Myocyte (in vitro differentiated cells): ENCODE results near the gene CENPU. TPM values are rescaled to one million over a fixed set of nuclear protein-coding genes. Genes with fewer than 3 reads are reported as not detected.
A peak's percentile ranks its signal among the peaks of the same experiment; 100 is the strongest.
"Not testable (repeated sequence)": the region's sequence is repeated elsewhere in the genome, so short reads cannot be mapped to it uniquely, and the experiment has no call there.

ENCODE experiments used
- DNase-seq: peaks from one replicate; pipeline ENCODE4 v3.0.0-alpha.2; 2012; ENCODE audit warnings: low read depth
- total RNA-seq: library from RNA; depleted of rRNA; stranded (reverse); fragments of >200 nt; gene quantifications from 2 replicates; pipeline ENCODE4 v1.2.3, GENCODE V29; 2014

Gene CENPU
- total RNA-seq, 1 donor from 2014 or later, result 18.1 TPM

GRCh38 chr4:184752496-184753275 is 18.8 kb upstream of the CENPU start:
- peak; percentile 87 for DNase-seq

DNA sequence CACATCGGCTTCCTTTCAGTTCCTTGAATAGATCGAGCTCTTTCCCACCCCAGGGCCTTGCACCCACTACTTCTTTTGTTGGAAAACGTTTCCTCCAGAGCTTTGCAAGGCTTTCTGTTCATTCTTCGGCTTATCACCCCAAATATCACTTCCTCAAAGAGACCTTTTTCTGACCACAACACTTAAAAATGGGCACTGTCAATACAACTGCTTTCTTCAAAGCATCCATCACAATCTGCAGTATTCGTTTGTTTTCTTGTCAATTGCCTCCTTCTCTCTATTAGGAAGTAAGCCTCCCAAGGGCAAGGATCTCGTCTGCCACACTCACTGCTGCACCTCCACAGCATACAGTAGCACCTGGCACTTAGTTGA is 17.7 kb upstream of the CENPU start:
- no peak for DNase-seq

DNA sequence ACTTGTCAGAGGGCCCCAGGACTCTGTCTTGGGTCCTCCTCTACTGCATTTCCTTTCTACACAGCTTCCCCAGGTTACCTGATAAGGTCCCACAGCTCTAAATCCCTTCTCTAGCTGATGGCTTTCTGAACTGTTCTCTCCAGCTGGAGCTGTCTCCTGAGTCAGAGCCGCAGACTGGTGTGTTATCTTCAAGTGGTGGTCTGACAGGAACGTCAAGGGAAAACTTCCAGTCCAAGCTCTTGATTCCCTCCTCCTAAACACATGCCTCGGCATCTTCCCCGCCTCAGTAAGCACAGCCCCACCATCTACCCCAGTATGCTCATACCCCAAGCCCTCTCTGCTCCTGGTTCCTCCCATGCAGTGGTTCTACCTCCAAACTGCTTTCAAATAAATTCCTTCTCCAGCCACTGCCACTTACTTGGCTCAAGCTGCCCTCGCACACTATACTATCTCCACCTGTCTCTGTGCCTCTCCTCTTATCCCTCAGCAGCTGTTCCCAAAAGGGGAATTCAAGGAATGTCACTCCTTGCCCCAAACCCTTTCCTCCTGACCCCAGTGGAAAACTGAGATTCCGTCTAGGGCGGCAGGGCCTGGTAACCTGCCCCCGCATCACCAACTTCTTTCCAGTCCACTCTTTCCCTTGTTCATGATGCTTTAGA is 17.2 kb upstream of the CENPU start:
- DNase-seq, result peak; percentile 98

GRCh38 chr4:184748251-184748652 is 14.4 kb upstream of the CENPU start:
- peak; percentile 97 for DNase-seq

GRCh38 chr4:184747034-184747830 is 13.3 kb upstream of the CENPU start:
- peak; percentile 78 for DNase-seq

- peak; percentile 93 for DNase-seq
These were observed 12.2 kb upstream of the CENPU start for GRCh38 chr4:184745831-184746795.

- no peak for DNase-seq
These were observed 10.3 kb upstream of the CENPU start for GRCh38 chr4:184744236-184744635.

DNA sequence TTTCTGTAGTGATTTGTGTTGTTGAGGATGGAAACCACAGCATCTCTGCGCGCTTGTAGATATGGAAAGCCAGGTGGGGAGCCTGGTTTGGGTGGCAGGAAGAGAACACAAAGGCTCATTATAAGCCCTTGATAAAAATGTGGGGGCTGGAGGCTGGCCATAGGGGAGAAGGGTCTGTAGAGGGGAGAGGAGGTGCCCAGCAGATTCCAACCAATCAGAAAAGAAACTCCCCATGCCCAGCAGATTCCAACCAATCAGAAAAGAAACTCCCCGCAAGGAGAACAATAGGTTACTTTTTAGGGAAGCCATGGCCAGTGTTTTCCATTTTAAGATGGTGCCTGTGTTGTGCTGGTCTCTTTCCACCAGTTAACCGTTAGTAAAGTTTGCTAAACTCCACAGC is 9.8 kb upstream of the CENPU start:
- DNase-seq, result peak; percentile 17

DNA sequence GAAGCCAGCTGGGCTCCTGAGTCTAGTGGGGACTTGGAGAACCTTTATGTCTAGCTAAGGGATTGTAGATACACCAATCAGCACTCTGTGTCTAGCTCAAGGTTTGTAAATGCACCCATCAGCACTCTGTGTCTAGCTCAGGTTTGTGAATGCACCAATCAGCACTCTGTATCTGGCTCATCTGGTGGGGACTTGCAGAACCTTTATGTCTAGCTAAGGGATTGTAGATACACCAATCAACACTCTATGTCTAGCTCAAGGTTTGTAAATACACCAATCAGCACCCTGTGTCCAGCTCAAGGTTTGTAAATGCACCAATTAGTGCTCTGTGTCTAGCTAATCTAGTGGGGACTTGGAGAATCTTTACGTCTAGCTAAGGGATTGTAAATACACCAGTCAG is 7.8 kb upstream of the CENPU start:
- not testable (repeated sequence) for DNase-seq

GRCh38 chr4:184740980-184741391 is 7.1 kb upstream of the CENPU start:
- DNase-seq, result no peak

GRCh38 chr4:184739575-184739974 is 5.7 kb upstream of the CENPU start:
- not testable (repeated sequence) for DNase-seq

DNA sequence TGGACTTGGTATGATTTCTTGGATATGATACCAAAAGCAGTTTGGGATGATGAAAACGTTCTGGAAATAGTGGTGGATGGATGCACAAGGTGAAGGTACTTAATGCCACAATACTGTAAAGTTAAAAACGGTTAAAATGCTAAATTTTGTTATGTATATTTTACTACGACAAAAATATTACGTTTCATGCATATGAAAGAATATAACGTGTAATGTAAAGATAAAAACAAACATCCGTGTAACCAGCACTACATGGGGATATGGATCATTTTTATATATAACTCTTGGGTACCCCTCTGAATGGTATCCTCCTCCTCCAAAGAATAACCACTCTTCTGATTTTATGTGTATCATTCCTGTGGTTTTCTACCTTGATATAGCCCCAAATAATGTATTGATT is 862 bp upstream of the CENPU start:
- no peak for DNase-seq

GRCh38 chr4:184732126-184732525 is 1.8 kb downstream of the CENPU start:
- peak; percentile 58 for DNase-seq

DNA sequence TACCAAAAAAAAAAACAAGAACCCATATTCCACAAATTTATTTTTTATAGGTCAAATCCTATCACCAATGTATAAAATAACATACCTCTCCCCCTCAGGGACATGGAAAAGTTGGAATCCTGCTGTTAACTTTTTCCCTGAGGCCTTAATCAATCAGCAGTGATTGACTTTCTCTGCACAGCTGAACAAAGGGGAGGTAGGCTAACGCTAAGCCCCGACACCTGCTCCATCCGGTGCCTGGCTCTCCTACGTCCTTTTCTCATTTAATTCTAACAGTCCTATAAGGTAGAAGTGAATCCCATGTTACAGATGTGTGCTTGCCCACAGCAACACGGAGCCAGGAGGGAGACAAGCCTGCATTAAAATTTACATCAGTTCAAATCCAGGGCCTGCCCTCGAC is 2.8 kb downstream of the CENPU start:
- no peak for DNase-seq

DNA sequence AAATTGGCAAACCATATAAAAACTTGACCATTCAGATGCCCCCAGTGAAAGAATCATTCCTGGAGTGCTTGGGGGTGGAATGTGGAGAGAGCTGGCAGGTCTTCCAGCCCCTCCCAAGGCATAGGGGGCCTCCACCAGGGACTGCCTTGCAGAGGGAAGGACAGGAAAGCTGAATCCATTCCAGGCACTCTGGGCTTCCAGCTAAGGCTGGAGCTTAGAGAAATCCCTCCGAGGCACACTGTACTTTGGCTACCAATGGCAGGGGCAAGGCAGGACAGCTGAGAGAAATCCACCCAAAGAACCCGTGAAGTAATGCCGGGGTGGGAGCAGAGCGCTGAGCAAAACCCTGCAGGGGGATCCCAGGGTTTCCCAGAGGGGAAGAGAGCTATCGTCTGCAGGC is 4.0 kb downstream of the CENPU start:
- peak; percentile 27 for DNase-seq

- DNase-seq, result no peak
These were observed 5.0 kb downstream of the CENPU start for GRCh38 chr4:184728858-184729257.

DNA sequence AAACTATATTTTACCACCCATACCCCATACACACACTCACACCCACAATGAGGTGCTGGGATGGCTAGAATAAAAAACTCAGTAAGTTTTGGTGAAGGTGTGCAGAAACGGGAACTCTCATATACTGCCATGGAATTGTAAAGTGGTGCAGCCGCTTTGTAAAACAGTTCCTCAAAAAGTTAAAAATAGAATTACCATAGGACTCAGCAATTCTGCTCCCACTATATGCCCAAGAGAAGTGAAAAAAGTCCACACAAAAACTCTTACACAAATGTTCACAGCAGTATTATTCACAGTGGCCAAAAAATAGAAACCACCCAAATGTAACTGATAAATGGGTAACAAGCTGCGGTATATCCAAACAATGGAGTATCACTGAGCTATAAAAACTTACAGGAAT is 6.5 kb downstream of the CENPU start:
- DNase-seq, result no peak

GRCh38 chr4:184722798-184723197 is 11.1 kb downstream of the CENPU start:
- no peak for DNase-seq

- DNase-seq, result no peak
These were observed 12.6 kb downstream of the CENPU start for GRCh38 chr4:184721254-184721653.

DNA sequence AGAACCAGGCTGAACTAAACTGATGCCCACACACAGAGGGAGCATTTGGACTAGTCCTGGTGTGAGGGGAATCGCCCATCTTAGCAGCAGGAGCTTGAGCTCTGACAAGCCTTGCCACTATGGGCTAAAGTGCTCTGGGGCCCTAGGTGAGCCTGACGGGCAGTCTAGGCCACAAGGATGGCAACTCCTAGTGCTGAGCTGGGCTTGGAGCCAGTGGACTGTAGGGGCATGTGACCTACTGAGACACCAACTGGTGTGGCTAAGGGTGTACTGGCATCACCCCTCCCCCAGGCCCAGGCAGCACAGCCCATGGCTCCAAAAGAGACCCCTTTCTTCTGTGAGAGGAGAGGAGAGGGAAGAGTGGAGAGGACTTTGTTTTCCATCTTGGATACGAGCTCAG is 14.5 kb downstream of the CENPU start:
- peak; percentile 58 for DNase-seq

- no peak for DNase-seq
These were observed 18.4 kb downstream of the CENPU start for GRCh38 chr4:184715526-184715925.
